ENCODE measurements around the gene ZBTB46.

- TF ChIP-seq CTCF (IDR thresholded peaks at IDR 0.05) (no peak), ZFX (IDR thresholded peaks at IDR 0.05; ENCODE audit: borderline replicate concordance) (no peak)
Observed at GRCh38 chr20:63810730-63811490, 20.2 kb downstream of the ZBTB46 start.

Data from 22Rv1 (cell line).